ENCODE results near the gene CIDEA.
"Not testable (repeated sequence)": the region's sequence is repeated elsewhere in the genome, so short reads cannot be mapped to it uniquely, and the experiment has no call there.

DNA sequence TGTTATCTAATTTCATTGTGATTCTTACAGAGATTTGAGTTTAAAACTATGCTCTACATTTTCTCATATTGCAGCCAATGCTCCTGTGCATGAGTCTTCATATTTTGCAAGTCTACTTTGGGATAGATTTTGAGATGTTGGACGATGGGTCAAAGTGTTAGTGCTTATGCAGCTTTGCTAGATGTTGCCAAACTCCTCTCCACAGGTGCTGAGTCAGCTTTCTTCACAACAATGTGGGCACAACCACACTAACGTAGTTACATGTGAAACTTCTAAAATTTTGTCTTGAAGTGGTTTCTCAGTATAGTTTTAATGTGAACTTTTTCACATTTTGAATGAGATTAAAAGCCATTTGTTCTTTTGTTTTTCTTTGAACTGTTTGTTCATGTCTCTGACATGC, 32.1 kb upstream of the CIDEA start:
- TF ChIP-seq, protein P1, sequence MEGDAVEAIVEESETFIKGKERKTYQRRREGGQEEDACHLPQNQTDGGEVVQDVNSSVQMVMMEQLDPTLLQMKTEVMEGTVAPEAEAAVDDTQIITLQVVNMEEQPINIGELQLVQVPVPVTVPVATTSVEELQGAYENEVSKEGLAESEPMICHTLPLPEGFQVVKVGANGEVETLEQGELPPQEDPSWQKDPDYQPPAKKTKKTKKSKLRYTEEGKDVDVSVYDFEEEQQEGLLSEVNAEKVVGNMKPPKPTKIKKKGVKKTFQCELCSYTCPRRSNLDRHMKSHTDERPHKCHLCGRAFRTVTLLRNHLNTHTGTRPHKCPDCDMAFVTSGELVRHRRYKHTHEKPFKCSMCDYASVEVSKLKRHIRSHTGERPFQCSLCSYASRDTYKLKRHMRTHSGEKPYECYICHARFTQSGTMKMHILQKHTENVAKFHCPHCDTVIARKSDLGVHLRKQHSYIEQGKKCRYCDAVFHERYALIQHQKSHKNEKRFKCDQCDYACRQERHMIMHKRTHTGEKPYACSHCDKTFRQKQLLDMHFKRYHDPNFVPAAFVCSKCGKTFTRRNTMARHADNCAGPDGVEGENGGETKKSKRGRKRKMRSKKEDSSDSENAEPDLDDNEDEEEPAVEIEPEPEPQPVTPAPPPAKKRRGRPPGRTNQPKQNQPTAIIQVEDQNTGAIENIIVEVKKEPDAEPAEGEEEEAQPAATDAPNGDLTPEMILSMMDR (IDR thresholded peaks at IDR 0.05) = not testable (repeated sequence)
- not testable (repeated sequence) for TF ChIP-seq POLR2A (IDR thresholded peaks at IDR 0.05)

Measured in heart left ventricle (tissue), 13 donors.